ENCODE results near the gene PLA2G15. TPM values are rescaled to one million over a fixed set of nuclear protein-coding genes. Genes with fewer than 3 reads are reported as not detected.

Gene PLA2G15
- total RNA-seq, 2 experiments from 2014 or later: 8.6 to 9.4 TPM

GRCh38 chr16:68255712-68256111 is 10.5 kb downstream of the PLA2G15 start:
- H3K36me3 Mint-ChIP-seq (ENCODE audit: low read depth): peaks cover 18% of the 10 kb centered on the region
- no peak overlapping the region for H3K27ac Mint-ChIP-seq
- peaks cover 4% of the 10 kb centered on the region for H3K4me1 Mint-ChIP-seq (ENCODE audit: low read depth)
- H3K9me3 Mint-ChIP-seq (ENCODE audit: insufficient read depth): no peaks in the 10 kb centered on the region
- POLR2A ChIA-PET: no interaction called here
- no peaks in the 10 kb centered on the region for H3K27me3 Mint-ChIP-seq (ENCODE audit: low read depth)
- no peak for ATAC-seq
- no peak for DNase-seq
- H3K4me3 Mint-ChIP-seq: no peak overlapping the region
- CTCF ChIA-PET: interaction anchor here (2.3 kb wide), 1 partner anchor 73 kb away, joined by 11 read pairs; no protein-coding TSS in a partner anchor

GRCh38 chr16:68257251-68257905 is 12.2 kb downstream of the PLA2G15 start:
- Mint-ChIP-seq H3K4me3 (no peak overlapping the region), H3K27me3 (ENCODE audit: low read depth) (no peaks in the 10 kb centered on the region), H3K4me1 (ENCODE audit: low read depth) (peaks cover 12% of the 10 kb centered on the region), H3K9me3 (ENCODE audit: insufficient read depth) (no peaks in the 10 kb centered on the region), H3K36me3 (ENCODE audit: low read depth) (peaks cover 10% of the 10 kb centered on the region), H3K27ac (peak overlapping the region; percentile 7)
- DNase-seq (no peak), ATAC-seq (no peak)
- CTCF ChIA-PET: interaction anchor here (1.3 to 9.4 kb wide), 4 partner anchors 16 to 164 kb away, joined by 3 to 544 read pairs (median 4); no protein-coding TSS in a partner anchor
- POLR2A ChIA-PET: interaction anchor here (0.6 to 1.3 kb wide), 2 partner anchors 21 to 46 kb away, joined by 3 to 4 read pairs; no protein-coding TSS in a partner anchor

GRCh38 chr16:68257906-68258800 is 13.0 kb downstream of the PLA2G15 start:
- CTCF ChIA-PET: interaction anchor here (1.1 to 9.4 kb wide), 5 partner anchors 16 to 165 kb away, joined by 3 to 544 read pairs (median 3); partner anchors contain the start of genes PRMT7 and SLC7A6OS
- Mint-ChIP-seq H3K27ac (no peak overlapping the region), H3K4me1 (ENCODE audit: low read depth) (peaks cover 14% of the 10 kb centered on the region), H3K36me3 (ENCODE audit: low read depth) (peaks cover 10% of the 10 kb centered on the region), H3K27me3 (ENCODE audit: low read depth) (no peaks in the 10 kb centered on the region), H3K9me3 (ENCODE audit: insufficient read depth) (no peaks in the 10 kb centered on the region), H3K4me3 (no peak overlapping the region)
- no peak for DNase-seq
- POLR2A ChIA-PET: interaction anchor here (0.6 to 1.3 kb wide), 2 partner anchors 21 to 62 kb away, joined by 3 read pairs; no protein-coding TSS in a partner anchor
- ATAC-seq: no peak

- no peak overlapping the region for H3K27ac Mint-ChIP-seq
- H3K9me3 Mint-ChIP-seq (ENCODE audit: insufficient read depth): no peaks in the 10 kb centered on the region
- POLR2A ChIA-PET: interaction anchor here (0.6 kb wide), 1 partner anchor 61 kb away, joined by 3 read pairs; no protein-coding TSS in a partner anchor
- no peak overlapping the region for H3K4me3 Mint-ChIP-seq
- H3K4me1 Mint-ChIP-seq (ENCODE audit: low read depth): peaks cover 22% of the 10 kb centered on the region
- CTCF ChIA-PET: interaction anchor here (0.7 to 9.4 kb wide), 5 partner anchors 51 to 251 kb away, joined by 3 to 544 read pairs (median 3); partner anchors contain the start of genes PRMT7 and SLC7A6OS
- H3K36me3 Mint-ChIP-seq (ENCODE audit: low read depth): peaks cover 10% of the 10 kb centered on the region
- H3K27me3 Mint-ChIP-seq (ENCODE audit: low read depth): no peaks in the 10 kb centered on the region
- DNase-seq: no peak
- no peak for ATAC-seq
These were observed 14.0 kb downstream of the PLA2G15 start for GRCh38 chr16:68259007-68259825.

GRCh38 chr16:68263559-68264127 is 18.5 kb downstream of the PLA2G15 start:
- H3K4me3 Mint-ChIP-seq: peak overlapping the region; percentile 93
- DNase-seq (no peak), ATAC-seq (no peak)
- H3K4me1 Mint-ChIP-seq (ENCODE audit: low read depth): peaks cover 47% of the 10 kb centered on the region
- H3K27me3 Mint-ChIP-seq (ENCODE audit: low read depth): no peaks in the 10 kb centered on the region
- ChIA-PET POLR2A (interaction anchor here (1.0 to 6.0 kb wide), 14 partner anchors 9 to 64 kb away, joined by 3 to 55 read pairs (median 6); partner anchors contain the start of genes PLA2G15, PRMT7 and SLC7A6OS), CTCF (interaction anchor here (1.0 to 9.4 kb wide), 23 partner anchors 10 to 783 kb away, joined by 3 to 544 read pairs (median 5); partner anchors contain the start of genes ATP6V0D1, ESRP2, PLA2G15 and PRMT7)
- H3K27ac Mint-ChIP-seq: peak overlapping the region; percentile 98
- peaks cover 18% of the 10 kb centered on the region for H3K36me3 Mint-ChIP-seq (ENCODE audit: low read depth)
- no peaks in the 10 kb centered on the region for H3K9me3 Mint-ChIP-seq (ENCODE audit: insufficient read depth)

- H3K36me3 Mint-ChIP-seq (ENCODE audit: low read depth): peaks cover 24% of the 10 kb centered on the region
- H3K4me1 Mint-ChIP-seq (ENCODE audit: low read depth): peaks cover 53% of the 10 kb centered on the region
- H3K27me3 Mint-ChIP-seq (ENCODE audit: low read depth): no peaks in the 10 kb centered on the region
- DNase-seq: peak; percentile 85
- CTCF ChIA-PET: interaction anchor here (1.0 to 9.4 kb wide), 23 partner anchors 10 to 784 kb away, joined by 3 to 544 read pairs (median 5); partner anchors contain the start of genes ATP6V0D1, ESRP2, PLA2G15 and PRMT7
- POLR2A ChIA-PET: interaction anchor here (1.0 to 6.0 kb wide), 13 partner anchors 8 to 64 kb away, joined by 3 to 55 read pairs (median 6); partner anchors contain the start of genes PLA2G15, PRMT7 and SLC7A6OS
- no peaks in the 10 kb centered on the region for H3K9me3 Mint-ChIP-seq (ENCODE audit: insufficient read depth)
- peak within 1 kb of the TSS; percentile 93 for H3K4me3 Mint-ChIP-seq
- peak within 1 kb of the TSS; percentile 99 for H3K27ac Mint-ChIP-seq
- peak; percentile 71 for ATAC-seq
These were observed 19.2 kb downstream of the PLA2G15 start, which contains the start of gene SLC7A6 for GRCh38 chr16:68264128-68265077. Gene SLC7A6, plus strand, starts transcription at chr16:68264526. Its CDS starts 10,201 bp downstream, at chr16:68274727.

GRCh38 chr16:68265078-68265920 is 20.1 kb downstream of the PLA2G15 start:
- Mint-ChIP-seq H3K4me3 (peak overlapping the region; percentile 93), H3K4me1 (ENCODE audit: low read depth) (peaks cover 62% of the 10 kb centered on the region), H3K27me3 (ENCODE audit: low read depth) (no peaks in the 10 kb centered on the region), H3K9me3 (ENCODE audit: insufficient read depth) (no peaks in the 10 kb centered on the region), H3K27ac (peak overlapping the region; percentile 99), H3K36me3 (ENCODE audit: low read depth) (peaks cover 28% of the 10 kb centered on the region)
- DNase-seq (peak; percentile 61), ATAC-seq (peak; percentile 10)
- CTCF ChIA-PET: interaction anchor here (1.5 to 9.4 kb wide), 5 partner anchors 14 to 78 kb away, joined by 5 to 544 read pairs (median 67); no protein-coding TSS in a partner anchor
- POLR2A ChIA-PET: interaction anchor here (2.0 to 6.0 kb wide), 4 partner anchors 20 to 45 kb away, joined by 6 to 55 read pairs (median 27); partner anchors contain the start of genes PLA2G15, PRMT7 and SLC7A6OS

GRCh38 chr16:68267612-68268405 is 22.6 kb downstream of the PLA2G15 start:
- Mint-ChIP-seq H3K4me1 (ENCODE audit: low read depth) (peaks cover 73% of the 10 kb centered on the region), H3K27ac (peak overlapping the region; percentile 10), H3K9me3 (ENCODE audit: insufficient read depth) (no peaks in the 10 kb centered on the region), H3K36me3 (ENCODE audit: low read depth) (peaks cover 40% of the 10 kb centered on the region), H3K27me3 (ENCODE audit: low read depth) (no peaks in the 10 kb centered on the region), H3K4me3 (peak overlapping the region; percentile 48)
- ChIA-PET POLR2A (interaction anchor here (0.6 kb wide), 1 partner anchor 43 kb away, joined by 3 read pairs; the partner anchor contains the start of genes PRMT7 and SLC7A6OS), CTCF (interaction anchor here (2.3 to 7.6 kb wide), 4 partner anchors 16 to 61 kb away, joined by 8 to 346 read pairs (median 12); no protein-coding TSS in a partner anchor)
- no peak for DNase-seq
- ATAC-seq: no peak
